Endodermal cell (in vitro differentiated cells): ENCODE results near the gene FGFRL1. TPM values are rescaled to one million over a fixed set of nuclear protein-coding genes. Genes with fewer than 3 reads are reported as not detected.

Experiments used
- DNase-seq: peaks from one replicate; pipeline ENCODE4 v3.0.0-alpha.2; 2017
- H3K27ac ChIP-seq: 2 replicates; pipeline ENCODE4 v1.5.1; 2013; ENCODE audit warnings: mild to moderate bottlenecking, low read depth, low read length, moderate library complexity
- H3K27me3 ChIP-seq: 2 replicates; pipeline ENCODE4 v1.6.1; 2013; ENCODE audit warnings: mild to moderate bottlenecking, low read length, moderate library complexity; ENCODE audit not compliant: insufficient read depth, control insufficient read depth, poor library complexity, severe bottlenecking
- H3K36me3 ChIP-seq: 2 replicates; pipeline ENCODE4 v1.7.0; 2013; ENCODE audit warnings: mild to moderate bottlenecking, low read length, moderate library complexity; ENCODE audit not compliant: control insufficient read depth, insufficient read depth
- H3K4me1 ChIP-seq: one replicate; pipeline ENCODE4 v1.7.0; 2013; ENCODE audit warnings: low read length; ENCODE audit not compliant: control insufficient read depth, insufficient read depth
- H3K4me3 ChIP-seq: 2 replicates; pipeline ENCODE4 v1.5.1; 2013; ENCODE audit warnings: mild to moderate bottlenecking, low read length, moderate library complexity
- H3K9ac ChIP-seq: 2 replicates; pipeline ENCODE4 v1.6.1; 2013; ENCODE audit warnings: mild to moderate bottlenecking, low read length, moderate library complexity; ENCODE audit not compliant: poor library complexity, severe bottlenecking; ENCODE audit errors: extremely low read depth
- H3K9me3 ChIP-seq: 2 replicates; pipeline ENCODE4 v1.6.1; 2013; ENCODE audit warnings: mild to moderate bottlenecking, low read length, moderate library complexity; ENCODE audit not compliant: control insufficient read depth
- H3K27ac Mint-ChIP-seq: 2 replicates; pipeline ENCODE4 v1.8.0; 2020; ENCODE audit warnings: mixed read lengths
- H3K27me3 Mint-ChIP-seq: 2 replicates; pipeline ENCODE4 v1.8.0; 2021; ENCODE audit warnings: mild to moderate bottlenecking, mixed read lengths; ENCODE audit not compliant: insufficient read depth
- H3K36me3 Mint-ChIP-seq: 2 replicates; pipeline ENCODE4 v1.8.0; 2020; ENCODE audit warnings: low read depth, mixed read lengths
- H3K4me1 Mint-ChIP-seq: 2 replicates; pipeline ENCODE4 v1.8.0; 2020; ENCODE audit warnings: mixed read lengths
- H3K4me3 Mint-ChIP-seq: 2 replicates; pipeline ENCODE4 v1.8.0; 2020; ENCODE audit warnings: mild to moderate bottlenecking, moderate library complexity, mixed read lengths
- H3K9me3 Mint-ChIP-seq: 2 replicates; pipeline ENCODE4 v1.8.0; 2020; ENCODE audit warnings: mild to moderate bottlenecking, mixed read lengths
- WGBS, 2 experiments: methylation state at CpG; one replicate each; pipeline versions ENCODE4 v1.1.5 to v1.1.7; 2013; ENCODE audit warnings: missing lambda C conversion rate in 2 of 2, mixed read lengths in 1 of 2; ENCODE audit not compliant: insufficient coverage in 1 of 2, insufficient read length in 1 of 2; 5-methylcytosine and 5-hydroxymethylcytosine counted together
- total RNA-seq, 2 donors: library from RNA; stranded (reverse); fragmentation: NEBNext Ultra II Directional in 1 of 2; extraction: Animal tissue kit (Norgen Biotek cat#: 25700) in 1 of 2; gene quantifications; 2 replicates in 1 of 2; 3 replicates in 1 of 2; pipeline ENCODE4 v1.2.1, GENCODE V29; 2021
- TF ChIP-seq, protein P1 (sequence below): fragments of 200-600 bp; sonication (generic); conservative IDR thresholded peaks from 2 replicates; pipeline ENCODE4 v1.5.0; 2021; ENCODE audit warnings: antibody characterized with exemption, mild to moderate bottlenecking

Gene FGFRL1
- total RNA-seq, 2 donors from 2014 or later: 51.0 to 93.3 TPM

DNA sequence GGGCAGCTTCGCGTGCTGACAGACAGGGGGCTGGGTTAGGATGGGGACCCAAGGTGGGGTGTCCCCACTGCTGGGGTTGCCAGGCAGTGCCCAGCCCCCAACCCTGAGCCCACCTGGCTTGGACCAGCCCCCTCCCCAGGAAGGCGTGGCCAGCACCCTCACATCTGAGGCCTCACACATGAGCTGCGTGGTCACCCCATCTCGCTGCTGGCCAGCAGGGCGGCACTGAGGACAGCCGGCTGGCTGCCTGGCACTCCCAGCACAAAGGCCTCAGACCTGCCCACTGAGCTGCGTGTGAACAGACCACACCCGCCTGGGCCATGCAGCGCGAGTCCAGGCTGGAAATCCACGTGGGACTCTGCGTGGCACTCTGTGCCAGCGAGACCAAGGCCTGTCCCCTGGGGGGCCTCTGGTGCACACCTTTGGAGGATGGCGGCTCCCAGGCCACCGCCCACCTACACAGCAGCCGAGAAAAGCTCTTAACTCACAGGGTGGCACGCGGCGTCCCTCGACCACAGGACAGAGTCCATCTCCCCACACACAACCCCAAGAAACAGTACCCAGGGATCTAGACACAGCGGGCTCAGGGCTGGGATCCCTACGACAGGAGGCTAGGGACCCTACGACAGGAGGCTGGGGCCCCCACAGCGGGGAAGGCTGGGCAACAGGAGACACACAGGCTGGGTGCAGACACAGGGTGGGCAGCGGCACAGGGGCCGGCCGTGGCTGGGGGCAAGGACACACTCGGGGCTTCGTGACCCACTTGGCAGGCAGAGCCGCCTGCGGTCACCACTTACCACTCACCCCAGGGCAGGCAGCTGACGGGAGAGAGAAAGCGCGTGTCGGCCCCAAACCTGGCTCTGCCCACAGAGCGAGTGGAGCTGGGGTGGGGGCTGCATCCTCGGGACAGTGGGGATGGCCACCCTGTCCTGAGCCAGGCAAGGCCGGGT, 47.9 kb upstream of the FGFRL1 start:
- Histone ChIP-seq H3K36me3 (no peaks in the 10 kb centered on the region), H3K27ac (no peak overlapping the region), H3K4me1 (no peaks in the 10 kb centered on the region), H3K9me3 (no peaks in the 10 kb centered on the region), H3K27me3 (no peaks in the 10 kb centered on the region), H3K9ac (no peak overlapping the region), H3K4me3 (no peak overlapping the region)
- Mint-ChIP-seq H3K4me1 (no peaks in the 10 kb centered on the region), H3K27me3 (peaks cover under 1% of the 10 kb centered on the region), H3K9me3 (no peaks in the 10 kb centered on the region), H3K36me3 (peaks cover 10% of the 10 kb centered on the region), H3K4me3 (no peak overlapping the region), H3K27ac (no peak overlapping the region)
- WGBS, 2 experiments: 95 to 96% methylated on average over 13 to 39 of the region's 39 CpGs
- TF ChIP-seq, protein P1, sequence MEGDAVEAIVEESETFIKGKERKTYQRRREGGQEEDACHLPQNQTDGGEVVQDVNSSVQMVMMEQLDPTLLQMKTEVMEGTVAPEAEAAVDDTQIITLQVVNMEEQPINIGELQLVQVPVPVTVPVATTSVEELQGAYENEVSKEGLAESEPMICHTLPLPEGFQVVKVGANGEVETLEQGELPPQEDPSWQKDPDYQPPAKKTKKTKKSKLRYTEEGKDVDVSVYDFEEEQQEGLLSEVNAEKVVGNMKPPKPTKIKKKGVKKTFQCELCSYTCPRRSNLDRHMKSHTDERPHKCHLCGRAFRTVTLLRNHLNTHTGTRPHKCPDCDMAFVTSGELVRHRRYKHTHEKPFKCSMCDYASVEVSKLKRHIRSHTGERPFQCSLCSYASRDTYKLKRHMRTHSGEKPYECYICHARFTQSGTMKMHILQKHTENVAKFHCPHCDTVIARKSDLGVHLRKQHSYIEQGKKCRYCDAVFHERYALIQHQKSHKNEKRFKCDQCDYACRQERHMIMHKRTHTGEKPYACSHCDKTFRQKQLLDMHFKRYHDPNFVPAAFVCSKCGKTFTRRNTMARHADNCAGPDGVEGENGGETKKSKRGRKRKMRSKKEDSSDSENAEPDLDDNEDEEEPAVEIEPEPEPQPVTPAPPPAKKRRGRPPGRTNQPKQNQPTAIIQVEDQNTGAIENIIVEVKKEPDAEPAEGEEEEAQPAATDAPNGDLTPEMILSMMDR: peak; percentile 15
- DNase-seq: peak; percentile 42

DNA sequence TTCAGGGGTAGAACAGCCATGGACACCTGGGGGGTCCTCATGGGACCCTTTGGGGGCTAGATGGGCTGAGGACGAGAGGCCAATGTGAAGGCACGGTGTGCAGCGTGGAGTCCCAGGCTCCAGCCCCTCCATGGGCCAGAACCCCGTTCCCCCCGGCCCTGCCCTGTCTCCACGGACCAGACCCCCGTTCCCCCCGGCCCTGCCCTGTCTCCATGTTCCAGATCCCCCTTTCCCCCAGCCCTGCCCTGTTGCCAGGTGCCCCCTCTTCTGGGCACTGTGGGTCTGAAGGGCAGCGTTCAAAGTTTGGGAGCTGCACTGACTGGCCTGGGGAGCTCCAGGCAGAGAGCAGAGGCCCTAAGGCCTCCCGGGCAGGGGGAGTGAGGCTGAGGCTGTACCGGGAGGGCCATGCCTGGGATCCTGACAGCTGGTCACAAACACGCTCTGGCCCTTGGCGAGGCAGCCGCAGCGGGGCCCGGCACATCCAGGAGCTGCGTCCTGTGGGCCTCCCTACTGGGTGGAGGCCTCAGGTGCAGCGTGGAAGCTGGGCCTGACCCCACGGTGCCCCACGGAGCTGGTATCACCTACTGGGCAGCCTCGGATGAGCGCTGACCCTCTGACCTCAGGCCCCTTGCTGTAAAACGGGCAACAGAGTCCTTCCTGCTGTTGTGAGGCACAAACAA, 46.9 kb upstream of the FGFRL1 start:
- Histone ChIP-seq H3K9me3 (no peaks in the 10 kb centered on the region), H3K27me3 (no peaks in the 10 kb centered on the region), H3K27ac (no peak overlapping the region), H3K36me3 (no peaks in the 10 kb centered on the region), H3K9ac (no peak overlapping the region), H3K4me3 (no peak overlapping the region), H3K4me1 (no peaks in the 10 kb centered on the region)
- WGBS, 2 experiments: 93 to 95% methylated on average over 14 to 23 of the region's 23 CpGs
- TF ChIP-seq, protein P1: no peak
- Mint-ChIP-seq H3K4me1 (no peaks in the 10 kb centered on the region), H3K27ac (no peak overlapping the region), H3K4me3 (no peak overlapping the region), H3K9me3 (no peaks in the 10 kb centered on the region), H3K36me3 (peaks cover 10% of the 10 kb centered on the region), H3K27me3 (peaks cover 4% of the 10 kb centered on the region)
- DNase-seq: peak; percentile 41

DNA sequence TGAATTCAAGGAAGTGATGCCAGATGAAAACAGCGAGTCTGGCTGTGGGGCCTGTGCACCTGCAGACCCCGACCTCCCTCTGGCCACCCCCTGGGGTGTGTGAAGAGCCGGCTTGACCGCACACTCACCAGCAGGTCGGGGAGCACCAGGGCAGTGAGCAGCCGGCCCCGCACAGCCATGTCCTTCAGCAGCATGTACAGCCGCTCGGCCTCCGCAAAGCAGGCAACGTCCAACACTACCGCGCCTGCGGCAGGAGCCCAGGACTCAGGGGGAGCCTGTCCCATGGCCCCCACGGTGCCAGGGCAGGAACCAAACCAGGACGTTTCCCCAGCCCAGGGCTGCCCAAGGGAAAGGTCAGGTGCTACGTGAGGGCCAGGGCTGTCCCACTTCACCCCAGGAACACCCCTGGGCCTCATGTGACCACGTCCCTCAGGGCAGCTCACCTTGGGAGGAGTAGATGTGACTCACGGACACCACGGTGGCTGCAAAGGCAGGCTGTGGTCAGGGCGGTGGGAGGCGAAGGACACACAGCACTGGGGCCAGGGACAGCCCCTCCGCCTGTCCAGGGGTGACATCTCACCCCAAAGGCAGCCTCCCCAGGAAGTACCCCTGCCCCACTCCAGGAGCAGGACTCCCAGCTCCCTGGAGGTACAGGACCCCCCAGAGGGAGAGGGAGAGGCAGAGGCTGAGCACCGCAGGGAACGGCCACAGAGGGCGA, 46.2 kb upstream of the FGFRL1 start:
- Mint-ChIP-seq H3K9me3 (no peaks in the 10 kb centered on the region), H3K27ac (no peak overlapping the region), H3K4me3 (no peak overlapping the region), H3K27me3 (peaks cover 4% of the 10 kb centered on the region), H3K4me1 (no peaks in the 10 kb centered on the region), H3K36me3 (peaks cover 10% of the 10 kb centered on the region)
- H3K36me3 ChIP-seq: no peaks in the 10 kb centered on the region
- H3K4me3 ChIP-seq: no peak overlapping the region
- H3K27ac ChIP-seq: no peak overlapping the region
- H3K9ac ChIP-seq: no peak overlapping the region
- H3K4me1 ChIP-seq: no peaks in the 10 kb centered on the region
- no peaks in the 10 kb centered on the region for H3K27me3 ChIP-seq
- TF ChIP-seq, protein P1: no peak
- H3K9me3 ChIP-seq: no peaks in the 10 kb centered on the region
- whole genome bisulfite sequencing, 2 experiments: 92 to 93% methylated on average over 12 to 26 of the region's 26 CpGs
- DNase-seq: no peak
